Activated CD8-positive, alpha-beta memory T cell treated with anti-CD3 and anti-CD28 coated beads, Interleukin-2, amount 50 U/mL, for 1 hour (primary cell): ENCODE results near the gene KCNQ1OT1.

ENCODE experiments used
- DNase-seq: peaks from one replicate; pipeline ENCODE4 v3.0.0-alpha.2; 2020; ENCODE audit errors: extremely low read depth

The KCNQ1OT1 gene

DNA sequence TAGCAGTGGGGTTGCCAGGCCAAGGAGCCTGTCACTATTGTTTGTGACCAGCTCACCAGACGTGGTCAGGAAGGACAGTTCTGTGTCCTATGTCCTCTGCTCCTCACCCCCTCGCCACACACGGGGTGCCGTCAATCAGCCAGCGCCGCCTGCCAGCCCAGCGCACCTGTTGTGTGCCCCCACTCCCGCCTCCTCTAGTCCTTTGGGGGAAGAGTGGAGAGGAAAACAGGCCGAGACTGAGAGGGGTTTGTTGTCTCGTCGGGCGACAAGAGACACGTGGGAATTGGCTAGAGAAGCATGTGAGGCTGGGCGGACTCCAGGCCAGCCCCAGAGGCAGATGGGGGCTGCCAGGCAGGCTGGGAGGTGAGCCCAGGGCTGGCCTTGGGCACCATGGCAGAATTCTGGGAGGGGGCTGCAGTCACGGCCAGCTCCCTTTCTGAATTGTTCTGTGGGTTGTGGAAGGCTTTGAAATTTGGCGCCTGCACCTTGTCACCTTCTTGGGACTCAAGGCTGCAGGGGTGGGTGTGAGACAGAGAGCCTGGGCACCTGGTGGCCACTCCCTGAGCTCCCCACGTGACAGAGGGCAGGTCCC lies 3.1 kb upstream of the KCNQ1OT1 start:
- no peak for DNase-seq

DNA sequence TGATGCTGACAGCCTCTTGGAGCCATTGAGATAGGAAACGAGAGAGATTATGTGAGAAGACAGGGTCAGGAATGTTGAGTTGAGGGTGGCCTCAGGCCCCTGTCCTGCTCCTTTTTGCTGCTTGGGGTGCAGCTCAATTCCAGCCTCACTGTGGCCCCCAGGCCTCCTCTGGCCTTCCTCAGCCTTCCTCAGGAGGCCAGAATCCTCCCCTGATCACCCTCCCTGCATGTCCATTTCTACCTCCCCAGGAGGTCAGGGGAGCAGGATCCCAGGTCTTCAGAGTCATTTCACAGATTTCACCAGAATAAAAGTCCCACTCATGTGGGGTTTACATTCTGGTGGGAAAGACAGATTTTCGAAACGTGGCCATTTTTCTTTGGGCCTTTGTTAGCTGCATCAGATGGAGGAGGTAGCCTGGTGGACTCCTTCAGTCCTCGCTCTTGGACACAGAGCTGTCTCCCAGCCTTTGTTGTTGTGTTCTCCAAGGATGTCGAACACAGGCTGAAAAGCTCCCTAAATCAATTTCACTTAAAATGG lies 2.2 kb upstream of the KCNQ1OT1 start:
- no peak for DNase-seq

DNA sequence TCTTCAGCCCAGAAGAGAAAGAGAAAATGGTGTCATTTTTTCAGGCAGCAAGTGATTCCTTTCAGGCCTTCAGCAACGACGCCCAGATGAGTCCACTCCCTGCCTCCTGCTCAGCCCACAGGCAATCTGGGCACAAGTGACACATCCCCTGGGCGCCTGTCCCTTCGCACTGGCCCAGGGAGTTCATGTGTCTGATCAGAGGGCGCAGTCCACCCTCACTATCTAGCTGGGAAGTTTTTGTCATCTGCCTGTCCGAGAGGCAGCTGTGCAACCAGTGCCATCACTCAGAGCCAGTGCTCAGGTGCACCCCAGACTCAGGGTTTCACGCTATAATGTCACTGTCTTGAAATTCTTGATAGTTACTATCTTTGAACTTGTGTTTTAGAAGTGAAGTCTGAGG lies 1.4 kb upstream of the KCNQ1OT1 start:
- DNase-seq, result no peak

DNA sequence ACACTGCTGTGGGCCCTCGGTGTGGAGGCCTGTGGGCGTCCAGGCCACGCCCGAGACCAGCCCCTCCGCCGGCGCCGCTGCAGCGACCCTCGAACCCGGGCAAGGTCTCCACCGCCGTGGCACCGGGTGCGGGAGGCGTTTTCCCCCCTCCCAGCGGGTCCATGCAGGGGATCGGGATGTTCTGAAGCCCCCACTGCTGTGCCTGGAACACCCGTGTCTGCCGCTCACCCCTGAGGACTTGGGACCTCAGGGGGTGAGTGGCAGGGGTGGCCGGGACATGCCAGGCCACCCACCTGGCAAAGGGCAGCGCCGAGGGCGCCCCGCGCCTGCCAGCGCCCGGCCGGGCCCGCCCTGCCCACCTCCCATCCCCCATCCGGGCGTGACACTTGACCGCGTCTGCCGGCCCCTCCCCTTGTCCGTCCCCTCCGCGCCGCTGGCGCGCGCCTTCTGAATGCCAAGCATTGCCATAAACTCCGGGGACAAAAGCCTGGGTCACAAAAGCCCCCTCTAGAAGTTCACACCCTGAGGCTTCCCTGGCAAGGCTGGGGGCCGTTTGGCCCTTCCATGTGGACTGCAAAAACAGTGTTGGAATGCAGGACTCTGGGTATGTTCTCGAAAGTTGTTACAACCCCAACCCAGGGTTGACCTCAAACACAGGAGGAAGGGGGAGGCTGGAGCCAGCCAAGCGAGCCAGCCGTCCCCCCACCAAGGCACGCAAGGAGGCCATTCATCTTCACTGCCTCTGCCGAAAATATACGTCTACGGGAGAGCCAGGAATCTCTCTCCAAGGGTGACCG lies 819 bp upstream of the KCNQ1OT1 start:
- DNase-seq, result no peak

DNA sequence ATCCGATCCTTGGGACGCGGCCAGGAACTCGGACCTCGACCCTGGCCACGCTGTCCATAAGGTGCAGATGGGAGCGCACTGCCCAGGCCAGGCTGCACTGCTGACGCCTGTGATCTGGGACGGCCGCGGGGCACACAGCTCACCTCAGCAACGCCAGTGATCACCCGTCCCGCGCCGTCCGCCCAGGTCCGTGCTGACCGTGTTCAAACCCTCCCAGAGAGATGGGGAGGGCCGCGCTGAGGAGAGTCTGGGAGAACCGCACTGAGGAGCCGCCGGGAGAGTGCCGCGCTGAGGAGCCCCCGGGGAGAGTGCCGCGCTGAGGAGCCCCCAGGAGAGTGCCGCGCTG lies 636 bp downstream of the KCNQ1OT1 start:
- DNase-seq, result no peak

DNA sequence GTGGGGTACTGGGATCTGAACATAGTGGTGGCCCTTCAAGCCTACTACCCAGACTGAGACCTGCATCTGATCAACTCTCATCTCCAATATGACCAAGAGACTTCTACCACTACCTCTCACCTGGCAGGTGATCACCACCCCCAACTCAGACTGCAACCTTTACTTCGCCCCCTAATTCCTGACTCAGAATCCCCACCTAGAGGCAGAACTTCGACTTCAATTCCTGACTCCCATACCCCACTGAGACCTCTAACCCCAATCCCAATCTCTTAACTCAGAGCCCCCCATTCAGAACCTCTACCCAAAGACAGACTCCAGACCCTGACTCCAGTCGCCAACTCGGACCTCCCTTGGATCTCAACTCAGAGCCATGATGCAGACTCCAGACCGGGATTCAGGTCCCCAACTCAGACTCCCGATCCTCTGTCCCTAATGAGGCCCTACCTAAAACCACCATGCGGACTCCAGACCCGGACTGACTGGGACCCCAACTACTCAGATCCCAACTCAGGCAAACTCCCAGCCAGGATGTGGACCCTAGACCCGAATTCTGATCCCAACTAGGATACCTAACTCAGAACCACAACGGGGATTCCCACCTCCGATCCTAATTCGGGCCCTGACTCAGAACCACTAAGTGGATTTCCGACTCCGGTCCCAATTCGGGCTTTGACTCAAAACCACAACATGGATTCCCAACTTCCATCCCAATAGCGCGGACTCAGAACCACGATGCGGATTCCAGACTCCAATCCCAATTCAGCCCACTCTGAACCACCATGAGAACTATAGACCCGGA lies 1.2 kb downstream of the KCNQ1OT1 start:
- DNase-seq, result no peak

DNA sequence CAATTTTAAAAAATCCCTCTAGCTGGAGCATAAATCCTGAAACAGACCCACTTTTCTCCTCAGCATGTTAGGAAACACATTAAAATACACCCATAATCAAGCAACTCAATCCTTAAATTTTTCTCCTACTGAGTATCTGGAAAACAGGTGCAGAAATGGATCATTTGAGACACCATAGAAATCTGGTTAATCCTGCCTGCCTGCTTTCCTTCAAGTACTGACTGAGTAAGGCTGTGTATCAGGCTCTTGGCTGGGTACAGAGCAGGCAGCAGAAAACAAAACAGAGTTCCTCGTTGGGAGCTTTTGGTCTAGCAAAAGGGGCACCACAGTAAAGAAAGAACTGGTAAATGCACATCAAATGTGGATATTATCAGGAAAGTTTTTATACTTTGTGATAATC lies 1.9 kb downstream of the KCNQ1OT1 start:
- DNase-seq, result no peak

DNA sequence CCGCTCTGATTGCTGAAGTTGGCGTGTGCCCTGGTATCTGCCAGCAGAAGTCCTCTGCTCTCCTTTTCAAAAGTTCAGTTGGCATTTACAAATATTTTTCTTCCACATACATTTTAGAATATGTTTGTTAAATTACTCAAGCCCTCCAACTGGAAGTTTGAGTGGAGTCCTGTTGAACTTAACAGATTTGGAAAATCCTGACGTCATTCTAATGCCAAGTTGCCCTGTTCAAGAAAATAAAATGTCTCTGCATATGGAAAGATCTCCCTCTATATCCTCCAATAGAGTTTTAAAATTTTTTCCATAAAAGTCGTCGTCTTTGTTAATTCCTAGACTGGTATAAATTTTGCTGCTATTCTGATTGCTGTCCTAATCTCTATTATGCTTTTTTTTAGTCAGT lies 3.3 kb downstream of the KCNQ1OT1 start:
- DNase-seq, result no peak

DNA sequence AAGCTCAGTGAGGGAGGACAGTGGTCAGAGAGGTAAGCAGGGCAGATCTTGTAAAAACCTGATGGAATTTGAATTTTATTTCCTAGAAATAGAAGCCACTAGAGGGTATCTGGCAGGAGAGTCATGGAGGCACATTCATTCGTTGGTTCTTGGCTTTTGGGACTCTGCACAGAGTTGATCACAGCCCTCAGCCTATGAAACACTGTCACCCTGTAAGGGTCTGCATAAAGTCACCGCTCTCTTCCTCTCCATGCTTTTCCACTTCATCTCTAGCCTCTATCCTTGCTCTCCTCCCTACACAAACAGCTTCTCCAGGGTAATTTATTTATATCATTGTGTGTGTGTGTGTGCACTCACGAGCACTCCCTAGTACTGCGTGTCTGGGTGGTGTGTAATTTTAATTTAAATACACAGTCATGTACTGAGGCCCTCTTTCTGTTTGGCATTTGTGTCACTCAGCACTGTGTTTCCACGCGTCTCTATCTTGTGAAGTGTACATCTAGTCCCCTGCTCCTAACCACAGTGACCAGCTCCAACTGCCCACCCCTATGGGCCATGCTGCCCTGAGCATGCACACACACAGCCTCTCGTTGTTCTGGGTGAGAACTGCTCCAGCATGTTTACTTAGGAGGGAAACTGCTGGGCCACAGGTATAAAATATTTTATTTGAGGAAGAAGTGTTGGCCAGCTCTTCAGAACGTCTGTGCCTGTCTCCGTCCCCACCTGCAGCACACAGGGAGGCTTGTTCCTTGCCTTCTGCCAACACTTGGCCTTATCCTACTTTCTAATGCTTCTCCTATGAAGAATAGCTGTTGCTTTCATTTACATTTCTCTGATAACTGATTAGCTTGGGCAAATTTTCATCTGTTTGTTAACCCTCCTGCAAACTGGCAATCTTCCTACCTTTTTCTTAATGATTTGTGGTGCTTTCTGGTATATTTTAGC lies 4.5 kb downstream of the KCNQ1OT1 start:
- DNase-seq, result no peak

DNA sequence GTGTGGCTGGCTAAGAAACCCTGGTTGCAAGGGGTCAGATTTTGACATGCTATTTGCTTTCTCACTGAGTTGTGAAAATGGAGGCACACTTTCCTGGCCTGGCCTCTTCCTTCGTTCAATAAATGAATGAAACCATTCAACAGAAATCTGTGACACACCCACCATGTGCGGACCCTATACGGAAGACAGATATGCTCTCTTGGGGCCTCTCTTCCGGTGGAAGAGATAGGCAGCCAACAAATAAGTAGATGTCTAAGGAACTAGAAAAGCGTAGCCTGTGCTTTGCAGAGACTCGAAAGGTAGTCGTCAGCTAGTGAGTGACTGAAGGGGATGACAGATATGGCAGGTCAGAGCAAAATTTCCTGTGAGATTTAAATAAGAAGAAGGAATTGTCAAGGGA lies 5.3 kb downstream of the KCNQ1OT1 start:
- DNase-seq, result no peak

DNA sequence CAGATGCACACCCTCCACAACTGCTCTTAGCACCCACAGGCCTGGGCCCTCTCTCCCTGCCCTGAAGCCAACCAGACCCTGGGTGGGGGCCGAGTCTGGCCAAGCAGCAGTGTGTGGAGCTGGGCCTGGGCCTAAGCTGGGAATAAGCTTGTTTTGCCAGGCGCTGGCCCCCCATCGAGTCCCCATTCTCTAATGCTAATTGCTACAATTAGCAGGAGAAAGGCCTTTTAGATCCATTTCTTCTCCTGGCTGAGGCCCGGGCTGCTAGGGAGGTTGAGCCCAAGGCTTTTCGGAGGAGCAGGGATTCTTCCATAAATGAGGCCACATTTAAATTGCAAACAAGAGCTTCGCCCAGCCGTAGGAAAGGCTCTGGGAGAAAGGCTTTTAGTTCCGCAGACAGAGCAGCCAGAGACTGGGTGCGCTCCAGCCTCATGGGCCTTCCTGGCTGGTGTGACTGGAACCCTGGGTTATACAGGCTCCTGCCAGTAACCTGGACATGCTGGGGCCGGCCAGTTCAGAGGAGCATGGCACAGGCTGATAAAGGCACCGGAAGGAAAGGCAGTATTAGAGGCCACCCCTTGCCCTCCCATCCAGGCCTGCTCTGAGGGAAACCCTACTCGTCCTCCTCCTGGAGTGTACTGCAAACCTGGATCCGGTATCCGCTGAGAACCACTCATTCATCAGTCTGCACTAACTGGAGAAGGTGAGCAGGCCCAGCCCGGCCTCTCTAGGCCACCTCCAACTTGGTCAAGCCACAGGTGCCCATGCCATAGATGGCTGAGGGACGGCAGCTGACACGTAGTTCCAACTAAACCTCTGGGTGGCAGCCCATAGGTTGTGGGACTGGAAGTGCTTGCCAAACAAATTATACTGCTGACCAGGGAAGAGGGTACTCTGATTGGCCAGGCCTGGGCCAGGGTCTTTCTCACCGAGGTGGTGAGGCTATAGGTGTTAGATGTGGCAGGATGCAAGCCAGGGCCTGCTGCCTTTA lies 6.2 kb downstream of the KCNQ1OT1 start:
- no peak for DNase-seq

DNA sequence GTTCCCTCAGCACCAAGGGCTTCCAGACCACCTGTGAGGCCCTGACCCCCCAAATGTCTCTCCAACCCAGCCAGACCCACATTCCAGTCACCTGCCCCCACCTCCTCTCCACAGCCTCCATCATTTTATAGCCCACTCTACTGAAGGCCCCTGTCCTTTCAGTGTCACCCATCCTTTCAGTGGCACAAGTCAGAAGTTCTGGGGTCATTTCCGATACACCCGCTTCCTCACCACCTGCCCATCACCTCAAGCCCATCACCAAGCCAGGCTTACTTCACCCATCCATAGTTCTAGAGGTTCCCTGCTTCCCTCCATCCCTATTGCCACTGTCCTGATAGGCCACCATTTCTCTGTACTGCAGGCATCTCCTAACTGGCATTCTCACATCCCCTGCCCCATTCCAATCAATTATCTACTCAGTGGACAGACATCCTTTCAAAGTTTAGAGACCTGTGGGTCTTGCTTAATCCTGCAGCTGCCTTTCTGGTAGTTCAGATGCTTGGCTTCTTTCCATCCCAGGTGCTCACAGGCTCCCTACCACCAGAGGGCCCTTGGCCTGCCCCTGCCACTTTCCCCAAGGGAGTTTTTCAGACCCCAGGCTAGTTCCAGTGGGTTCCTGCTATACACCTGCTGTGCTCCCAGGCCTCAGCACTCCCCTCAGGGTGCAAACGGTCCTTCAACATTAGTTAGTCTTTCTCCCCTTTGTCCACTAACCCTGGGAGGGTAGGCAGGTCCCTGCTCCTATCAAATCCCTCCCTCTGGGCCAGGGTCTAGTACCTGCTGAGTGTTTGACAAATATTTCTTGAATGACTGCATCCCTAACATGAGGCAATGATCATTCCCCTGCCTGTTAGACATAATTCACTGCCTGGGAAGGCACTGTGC lies 7.6 kb downstream of the KCNQ1OT1 start:
- no peak for DNase-seq

DNA sequence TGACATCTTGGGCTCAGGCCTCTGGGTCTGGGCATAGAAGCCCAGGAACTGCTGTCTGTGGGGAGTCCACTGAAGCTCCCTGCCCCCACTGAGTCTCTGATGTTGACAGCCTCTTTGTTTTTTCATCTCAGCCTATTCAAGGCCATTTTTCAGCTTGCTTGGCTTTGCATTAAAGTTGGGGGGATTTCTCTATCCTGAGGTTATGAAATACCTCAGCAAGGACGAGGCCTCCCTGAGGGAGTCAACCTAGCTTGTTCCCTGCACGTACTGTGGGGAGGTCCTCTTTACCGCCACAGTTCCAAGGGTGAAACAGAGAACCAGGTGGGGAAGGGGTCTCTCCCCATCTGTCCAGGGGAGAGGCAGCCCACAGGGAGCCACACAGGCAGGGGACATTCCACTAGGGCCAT lies 8.4 kb downstream of the KCNQ1OT1 start:
- DNase-seq, result no peak

DNA sequence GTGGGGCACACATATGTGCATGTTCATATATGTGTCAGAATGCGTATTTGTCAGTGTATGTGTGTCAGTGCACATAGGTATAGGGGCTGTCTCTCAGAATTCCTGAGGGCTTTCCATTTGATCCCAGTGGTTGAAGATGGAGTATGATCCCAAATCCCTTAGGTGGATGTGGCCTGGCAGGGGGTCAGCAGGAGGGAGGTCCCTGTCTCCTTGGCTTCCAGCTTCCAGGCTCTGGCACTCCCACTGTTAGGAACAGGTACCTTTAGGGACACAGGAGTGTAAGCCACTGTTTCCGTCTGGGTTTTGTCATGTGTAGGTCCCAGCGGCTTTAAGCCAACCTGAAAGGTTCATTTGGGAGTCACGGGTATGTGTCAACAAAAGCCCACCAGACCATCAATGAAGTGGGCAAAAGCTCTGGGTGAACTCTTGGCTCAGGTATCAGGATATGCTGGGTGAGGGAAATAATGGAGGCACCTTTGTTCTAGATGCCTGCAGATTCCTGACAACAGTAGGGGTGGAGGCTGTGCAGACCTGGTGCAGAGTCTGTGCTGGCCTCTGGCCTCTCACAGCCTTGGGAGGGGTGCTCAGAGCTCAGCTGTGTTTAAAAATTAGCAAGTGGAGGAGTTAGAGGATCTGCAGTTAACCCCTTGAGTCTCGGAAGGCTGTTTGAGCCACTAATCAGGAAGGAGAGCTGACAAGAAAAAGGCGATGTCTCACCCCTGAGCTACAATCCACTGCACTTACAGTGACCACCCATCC lies 9.0 kb downstream of the KCNQ1OT1 start:
- no peak for DNase-seq

DNA sequence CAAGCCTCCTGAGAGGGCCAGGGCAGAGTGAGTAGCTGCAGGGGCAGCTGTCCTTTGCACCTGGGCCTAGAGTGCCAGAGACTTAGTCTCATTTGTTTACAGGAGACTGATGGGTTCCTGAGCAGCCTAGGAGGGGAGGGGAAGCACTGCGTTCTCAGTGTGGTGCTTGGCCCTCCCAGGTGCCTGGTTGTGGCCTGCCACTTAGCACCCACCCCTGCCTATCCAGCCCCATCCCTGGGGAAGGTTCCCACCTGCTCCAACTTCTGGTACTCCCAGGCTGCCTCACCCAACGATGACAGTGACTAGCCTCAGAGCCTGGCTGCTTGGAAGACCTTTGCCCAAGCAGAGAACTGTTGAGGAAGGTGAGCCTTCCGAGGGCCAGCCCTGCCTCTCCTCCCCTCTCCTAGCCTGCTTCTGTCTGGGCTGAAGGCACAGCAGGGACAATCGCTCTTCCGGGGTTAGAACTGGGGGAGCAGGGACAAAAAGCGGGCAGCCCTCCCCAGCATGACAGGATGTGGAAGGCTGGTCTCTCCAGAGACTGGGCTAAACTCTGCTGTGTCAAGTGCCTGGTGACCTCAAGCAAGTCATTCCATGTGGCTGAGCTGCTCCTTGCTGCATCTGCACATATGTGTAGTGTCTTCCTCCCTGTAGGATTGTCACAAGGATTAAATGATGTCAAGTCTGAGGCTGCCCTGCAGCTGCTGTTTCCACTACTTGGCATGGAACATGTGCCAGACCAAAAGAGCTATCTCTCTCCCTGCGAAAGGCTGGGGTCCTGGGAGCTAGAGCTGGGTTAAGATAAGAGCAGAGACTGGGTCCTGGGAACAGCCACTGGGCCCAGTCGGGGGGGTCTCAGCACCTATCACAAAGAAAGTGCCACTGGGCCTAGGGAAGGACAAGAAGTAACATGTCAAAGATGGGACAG lies 9.9 kb downstream of the KCNQ1OT1 start:
- no peak for DNase-seq

DNA sequence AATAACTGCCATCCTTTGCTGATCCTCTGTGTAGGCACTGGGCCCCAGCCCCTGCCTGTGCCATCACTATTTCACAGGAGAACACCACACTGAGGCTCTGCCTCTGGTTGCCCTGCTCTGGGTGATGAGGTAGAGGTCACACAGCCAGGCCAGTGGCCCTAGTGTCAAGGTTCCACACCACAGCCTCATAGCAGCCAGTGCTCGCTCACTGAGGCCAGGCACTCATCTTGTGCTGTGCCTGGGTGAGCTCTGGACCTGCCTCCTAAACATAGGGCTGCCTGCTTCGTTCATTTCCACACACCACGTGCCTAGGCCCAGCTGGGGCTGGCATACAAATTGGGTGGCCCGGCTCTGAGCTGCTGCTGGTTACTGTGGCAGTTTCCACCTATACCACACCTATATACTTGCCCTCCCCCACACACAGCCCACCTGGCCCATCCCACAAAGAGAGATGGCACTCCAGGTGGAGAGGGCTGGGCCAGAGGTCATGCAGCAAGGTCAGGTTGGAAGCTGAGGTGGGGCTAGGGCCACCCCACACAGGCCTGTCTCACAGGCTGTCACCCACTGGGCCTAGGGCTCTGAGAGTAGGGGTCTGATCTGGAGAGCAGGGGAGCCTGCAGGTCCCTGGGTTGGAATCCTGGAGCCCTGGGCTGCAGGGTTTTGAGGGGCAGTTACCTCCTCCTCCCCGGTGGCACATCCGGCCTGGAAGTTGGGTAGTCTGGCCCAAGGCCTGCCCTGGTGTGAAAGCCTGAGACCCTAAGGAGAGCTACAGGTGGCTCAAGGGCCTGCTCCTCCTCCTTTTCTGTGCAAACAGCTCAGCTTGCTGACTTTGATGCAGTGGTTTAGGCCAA lies 11.2 kb downstream of the KCNQ1OT1 start:
- DNase-seq, result no peak

DNA sequence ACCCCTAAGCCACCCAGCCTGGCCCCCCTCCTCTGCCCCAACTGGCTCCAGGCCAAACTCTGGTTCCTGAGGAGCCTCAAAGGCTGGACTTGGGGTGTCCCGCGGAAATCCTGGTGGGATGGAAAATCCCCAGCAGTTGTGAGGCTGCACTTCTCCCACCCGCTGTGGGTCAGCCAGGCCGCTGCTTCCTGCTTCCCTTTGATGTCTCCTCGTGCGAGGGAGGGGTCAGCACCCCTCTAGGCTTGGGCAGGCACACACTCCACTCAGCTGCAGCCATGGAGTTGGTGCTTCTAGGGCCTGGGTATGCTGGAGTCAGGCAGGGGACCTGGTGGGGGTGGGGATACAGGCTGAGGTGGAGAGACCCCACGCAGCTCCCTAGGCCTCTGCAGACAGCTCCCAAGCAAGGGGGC lies 12.0 kb downstream of the KCNQ1OT1 start:
- DNase-seq, result no peak
